DMS53 treated with DMSO at 0.1 percent for 48 hours (cell line): Measurements from ENCODE around the gene ZSWIM4.

Experiments
- DNase-seq: peaks from one replicate; lab custom pipeline; 2025; ENCODE audit not compliant: unreplicated experiment; lab: John Stamatoyannopoulos, UW

The ZSWIM4 gene

DNA sequence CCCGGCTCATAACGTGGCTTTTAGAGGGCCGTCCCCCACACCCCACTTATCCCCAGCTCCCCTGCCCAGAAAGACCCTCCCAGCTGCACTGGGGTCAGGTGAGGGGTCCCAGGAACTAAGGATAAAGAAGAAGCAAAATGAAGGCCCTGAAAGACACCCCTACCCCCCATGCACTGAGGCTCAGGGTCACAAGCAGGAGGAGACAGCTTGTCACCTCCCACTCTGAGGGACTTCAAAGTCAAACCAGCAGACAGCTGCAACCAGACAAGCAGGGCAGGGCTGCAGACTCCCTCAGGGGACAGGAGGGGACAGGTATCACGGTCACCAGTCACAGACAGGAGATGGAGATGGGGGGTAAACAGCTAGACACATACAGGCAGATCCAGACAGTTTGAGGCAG, 75.6 kb downstream of the ZSWIM4 start:
- no peak for DNase-seq

DNA sequence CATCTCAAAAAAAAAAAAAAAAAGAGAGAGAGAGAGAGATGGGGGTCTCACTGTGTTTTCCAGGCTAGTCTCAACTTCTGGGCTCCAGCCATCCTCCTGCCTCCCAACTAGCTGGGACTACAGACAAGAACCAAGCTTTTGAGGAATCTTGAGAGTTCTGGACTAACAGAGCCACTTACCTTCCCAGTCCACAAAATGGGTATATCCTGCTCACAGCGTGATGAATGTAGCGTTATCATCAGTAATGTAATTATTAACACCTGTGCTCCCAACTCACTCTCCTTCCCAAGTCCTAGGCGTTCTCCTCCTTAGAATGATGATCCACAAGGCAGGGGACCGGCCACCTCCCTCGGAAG, 77.1 kb downstream of the ZSWIM4 start:
- no peak for DNase-seq

GRCh38 chr19:13872695-13873389, 77.6 kb downstream of the ZSWIM4 start:
- no peak for DNase-seq

DNA sequence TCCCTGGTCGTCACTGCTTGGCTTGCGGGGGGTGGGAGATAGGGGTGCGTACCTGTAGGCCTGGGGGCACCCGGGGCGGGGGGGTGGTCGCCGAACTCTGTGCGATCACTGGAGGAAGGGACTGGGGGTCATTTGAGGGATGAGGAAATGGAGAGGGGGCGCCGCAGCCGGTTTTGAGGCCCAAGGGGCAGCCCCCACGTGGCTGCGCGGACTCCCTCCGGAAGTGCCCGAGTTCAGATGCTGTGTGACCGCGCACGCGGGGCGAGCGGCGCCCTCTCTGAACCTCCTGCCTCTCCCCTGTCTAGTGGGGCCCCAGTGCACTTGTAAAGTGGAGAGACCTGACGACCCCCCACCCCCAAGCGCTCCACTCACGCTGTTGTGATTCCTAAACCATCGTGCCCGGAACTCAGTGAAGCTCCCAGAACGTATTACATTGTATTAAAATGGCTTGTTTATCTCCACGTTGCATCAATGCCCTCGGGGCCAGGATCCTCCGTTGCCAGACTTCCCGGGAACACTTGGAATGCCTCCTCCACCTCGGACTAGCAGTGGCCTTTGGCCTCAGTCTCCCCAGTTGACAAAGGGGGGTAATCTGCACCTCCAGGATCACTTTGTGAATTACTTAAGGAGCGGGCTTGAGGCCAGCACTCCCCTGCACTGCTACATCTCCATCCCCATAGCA, 78.7 kb downstream of the ZSWIM4 start:
- no peak for DNase-seq

DNA sequence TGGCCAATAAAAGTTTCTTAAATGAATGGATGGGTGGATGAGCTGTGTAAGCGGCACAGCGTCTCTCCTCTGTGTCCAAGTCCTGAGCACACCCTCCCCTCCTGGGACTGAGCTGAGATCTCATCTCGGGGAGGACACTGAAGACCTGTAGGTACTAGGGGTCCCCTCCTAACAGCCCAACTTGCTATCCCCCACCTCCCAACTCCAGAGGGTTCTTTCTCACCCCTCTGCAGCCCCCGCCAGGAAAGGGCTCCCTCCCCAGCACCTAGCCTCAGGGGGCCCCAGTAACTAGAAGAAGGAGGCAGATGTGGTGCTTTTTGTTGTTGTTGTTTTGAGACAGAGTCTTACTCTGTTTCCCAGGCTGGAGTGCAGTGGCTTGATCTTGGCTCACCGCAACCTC, 80.6 kb downstream of the ZSWIM4 start:
- DNase-seq, result no peak

- no peak for DNase-seq
Measured at GRCh38 chr19:13876834-13877233, 81.6 kb downstream of the ZSWIM4 start, which contains the start of gene NANOS3. NANOS3 (plus strand) TSS chr19:13877134; CDS start chr19:13877249, 115 bp downstream.

GRCh38 chr19:13877303-13877702, 82.1 kb downstream of the ZSWIM4 start:
- DNase-seq, result no peak

DNA sequence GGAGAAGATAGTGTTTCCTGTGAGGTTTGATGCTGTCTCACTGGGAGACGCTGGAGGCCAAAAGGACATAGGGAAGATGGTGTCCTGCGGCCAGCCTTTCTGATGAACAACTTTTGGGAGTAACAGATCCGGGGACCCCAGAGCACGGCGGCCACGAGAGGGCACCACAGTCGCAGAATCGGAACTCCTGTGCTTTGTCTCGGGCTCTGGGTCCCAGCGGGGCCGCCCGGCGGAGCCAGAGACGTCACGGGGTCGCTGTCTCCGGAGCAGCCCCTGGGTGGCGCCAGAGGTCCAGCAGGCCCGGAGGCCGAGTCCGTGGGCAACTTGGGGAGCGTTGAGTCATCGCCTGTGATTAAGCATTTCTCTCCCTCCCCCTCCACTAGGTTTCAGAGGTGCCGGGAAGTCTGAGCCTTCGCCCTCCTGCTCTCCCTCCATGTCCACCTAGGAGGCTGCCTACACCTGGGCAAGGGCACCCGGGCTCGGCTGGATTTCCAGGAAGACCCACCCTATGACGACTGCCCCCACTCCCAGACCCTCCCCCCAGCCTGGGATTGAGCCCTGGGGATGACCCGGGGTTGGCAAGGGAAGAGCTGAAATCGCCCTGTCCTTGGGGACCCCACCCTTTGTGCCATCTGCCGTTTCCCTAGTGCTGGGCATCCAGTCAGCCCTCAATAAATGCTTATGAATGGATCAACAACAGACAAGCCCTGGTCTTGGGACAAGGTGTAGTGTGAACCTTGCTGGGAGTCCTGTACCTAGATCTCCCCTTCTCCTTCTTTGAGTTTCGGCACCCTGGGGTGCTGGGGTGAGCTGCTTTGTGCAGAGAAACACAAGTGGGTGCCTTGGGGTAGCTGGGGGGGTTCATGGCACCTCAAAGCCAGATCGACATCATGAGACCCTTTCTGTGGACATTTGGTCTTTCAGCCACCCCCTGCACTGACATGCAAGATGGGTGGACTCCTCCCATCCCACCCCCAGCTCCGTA, 85.1 kb downstream of the ZSWIM4 start:
- peak; percentile 90 for DNase-seq

- no peak for DNase-seq
Measured at GRCh38 chr19:13881251-13881691, 86.0 kb downstream of the ZSWIM4 start.
